ENCODE data around the gene ALOX5.
"Not testable (repeated sequence)": the region's sequence is repeated elsewhere in the genome, so short reads cannot be mapped to it uniquely, and the experiment has no call there.

Gene ALOX5

GRCh38 chr10:45374350-45375052 lies 485 bp downstream of the ALOX5 start:
- no peak for DNase-seq (ENCODE audit: low read depth)

- no peak for DNase-seq (ENCODE audit: low read depth)
Observed at GRCh38 chr10:45375101-45375500, 1.1 kb downstream of the ALOX5 start.

- DNase-seq (ENCODE audit: low read depth), result peak; percentile 26
Observed at GRCh38 chr10:45375716-45376231, 1.8 kb downstream of the ALOX5 start.

GRCh38 chr10:45376371-45376801 lies 2.4 kb downstream of the ALOX5 start:
- no peak for DNase-seq (ENCODE audit: low read depth)

GRCh38 chr10:45377321-45377720 lies 3.3 kb downstream of the ALOX5 start:
- DNase-seq (ENCODE audit: low read depth), result no peak

- DNase-seq (ENCODE audit: low read depth), result no peak
Observed at GRCh38 chr10:45377858-45378257, 3.8 kb downstream of the ALOX5 start.

- peak; percentile 32 for DNase-seq (ENCODE audit: low read depth)
Observed at GRCh38 chr10:45378914-45379726, 5.1 kb downstream of the ALOX5 start.

GRCh38 chr10:45379891-45380540 lies 6.0 kb downstream of the ALOX5 start:
- DNase-seq (ENCODE audit: low read depth), result peak; percentile 89

GRCh38 chr10:45380903-45381620 lies 7.0 kb downstream of the ALOX5 start:
- no peak for DNase-seq (ENCODE audit: low read depth)

- no peak for DNase-seq (ENCODE audit: low read depth)
Observed at GRCh38 chr10:45382591-45382990, 8.6 kb downstream of the ALOX5 start.

GRCh38 chr10:45383682-45384330 lies 9.8 kb downstream of the ALOX5 start:
- DNase-seq (ENCODE audit: low read depth), result no peak

GRCh38 chr10:45386657-45387056 lies 12.6 kb downstream of the ALOX5 start:
- DNase-seq (ENCODE audit: low read depth), result no peak

GRCh38 chr10:45387096-45387893 lies 13.3 kb downstream of the ALOX5 start:
- DNase-seq (ENCODE audit: low read depth), result no peak

- not testable (repeated sequence) for DNase-seq (ENCODE audit: low read depth)
Observed at GRCh38 chr10:45389671-45390070, 15.7 kb downstream of the ALOX5 start.

GRCh38 chr10:45391636-45392035 lies 17.6 kb downstream of the ALOX5 start:
- not testable (repeated sequence) for DNase-seq (ENCODE audit: low read depth)

- DNase-seq (ENCODE audit: low read depth), result no peak
Observed at GRCh38 chr10:45395554-45395953, 21.5 kb downstream of the ALOX5 start.

GRCh38 chr10:45398595-45398994 lies 24.6 kb downstream of the ALOX5 start:
- no peak for DNase-seq (ENCODE audit: low read depth)

GRCh38 chr10:45399113-45399512 lies 25.1 kb downstream of the ALOX5 start:
- no peak for DNase-seq (ENCODE audit: low read depth)

- no peak for DNase-seq (ENCODE audit: low read depth)
Observed at GRCh38 chr10:45403151-45403550, 29.1 kb downstream of the ALOX5 start.

GRCh38 chr10:45404087-45404769 lies 30.2 kb downstream of the ALOX5 start:
- DNase-seq (ENCODE audit: low read depth), result peak; percentile 83

Data from CMK (cell line).